K562 (cell line): ENCODE results near the gene ZW10. TPM values are rescaled to one million over a fixed set of nuclear protein-coding genes. Genes with fewer than 3 reads are reported as not detected.

Source experiments
- CREM ChIP-seq: IDR thresholded peaks from 2 replicates; pipeline ENCODE4 v1.6.1; 2014; ENCODE audit warnings: antibody characterized with exemption, low read depth
- CXXC5 ChIP-seq: fragments of 250-450 bp; sonication (Bioruptor Pico); IDR thresholded peaks from 2 replicates; pipeline ENCODE4 v1.8.0; 2022; ENCODE audit warnings: inconsistent platforms, mild to moderate bottlenecking, moderate library complexity
- MLX ChIP-seq, 2 experiments: fragments of 450-650 bp in 1 of 2; sonication (generic) in 1 of 2; formaldehyde crosslinking; conservative IDR thresholded peaks; 2 replicates each; pipeline versions ENCODE4 v1.4.0 to v1.8.1; 2020 to 2022; ENCODE audit warnings: mild to moderate bottlenecking in 1 of 2, missing genetic modification reagents in 1 of 2
- NR0B1 ChIP-seq: fragments of 450-650 bp; IDR thresholded peaks from one replicate; pipeline ENCODE4 v1.6.1; 2018; ENCODE audit warnings: mild to moderate bottlenecking, moderate library complexity; ENCODE audit not compliant: partially characterized antibody
- POLR3A ChIP-seq: IDR thresholded peaks from 2 replicates; pipeline ENCODE4 v1.6.1; 2011; ENCODE audit warnings: borderline replicate concordance, mild to moderate bottlenecking, moderate library complexity; ENCODE audit not compliant: insufficient read length, insufficient read depth; ENCODE audit errors: extremely low read depth
- REST ChIP-seq, 2 experiments: fragments of 450-650 bp; formaldehyde crosslinking in 1 of 2; IDR thresholded peaks; 2 replicates each; pipeline versions ENCODE4 v1.4.0 to v1.6.1; 2014 to 2020; ENCODE audit warnings: mild to moderate bottlenecking in 2 of 2, borderline replicate concordance in 1 of 2, low read depth in 1 of 2
- SRSF1 ChIP-seq: fragments of 200-400 bp; formaldehyde crosslinking; IDR thresholded peaks from 2 replicates; pipeline ENCODE4 v1.6.1; 2017; ENCODE audit warnings: mild to moderate bottlenecking, low read depth, low read length, moderate library complexity
- SUPT5H ChIP-seq: fragments of 450-650 bp; IDR thresholded peaks from 2 replicates; pipeline ENCODE4 v1.6.1; 2016
- TBP ChIP-seq: optimal IDR thresholded peaks from 2 replicates; pipeline ENCODE3; 2011; ENCODE audit warnings: low read depth, low read length, improper control_type of control experiment
- ZBTB2 ChIP-seq: fragments of 450-650 bp; IDR thresholded peaks from 2 replicates; pipeline ENCODE4 v1.6.1; 2016; ENCODE audit warnings: antibody characterized with exemption
- ZEB2 ChIP-seq: fragments of 450-650 bp; IDR thresholded peaks from 2 replicates; pipeline ENCODE4 v1.6.1; 2016
- ZNF184 ChIP-seq: sonication (generic); formaldehyde crosslinking; IDR thresholded peaks from 2 replicates; pipeline ENCODE4 v1.5.0; 2020; ENCODE audit warnings: missing genetic modification reagents
- ZNF239 ChIP-seq: fragments of 250-450 bp; sonication (Bioruptor Pico); IDR thresholded peaks from 2 replicates; pipeline ENCODE4 v1.4.0; 2020; ENCODE audit warnings: mild to moderate bottlenecking
- ZNF444 ChIP-seq: fragments of 250-450 bp; sonication (Bioruptor Pico); IDR thresholded peaks from 2 replicates; pipeline ENCODE4 v1.4.0; 2020; ENCODE audit warnings: mild to moderate bottlenecking, moderate library complexity
- polyA plus RNA-seq, 8 experiments: library from polyadenylated mRNA; depleted of rRNA in 4 of 8; stranded (reverse) in 5 of 8; unstranded in 3 of 8; fragments of >200 nt; fragmentation: Nextera tagmentation in 2 of 8; fragmentation: Illumina TruSeq in 1 of 8; extraction: Ambion mirVana in 2 of 8; extraction: Trizol in 1 of 8; gene quantifications; 2 replicates each; pipeline versions ENCODE4 v1.2.1 to v1.2.3, GENCODE V29; 2011 to 2014; ENCODE audit warnings: inconsistent platforms in 1 of 8, missing spikeins in 1 of 8
- total RNA-seq, 7 experiments: library from RNA; depleted of rRNA in 6 of 7; stranded (reverse); fragments of >200 nt in 6 of 7; fragmentation: Illumina TruSeq in 2 of 7; extraction: Trizol in 2 of 7; gene quantifications; 2 replicates each; pipeline versions ENCODE4 v1.2.1 to v1.2.3, GENCODE V29; 2011 to 2021; ENCODE audit warnings: low replicate concordance in 1 of 7

ZW10 gene
- total and polyA plus RNA-seq, 9 of the 15 experiments (the other 6 are each of a cell fraction or from before 2014, with no cell fraction given) = 9.4 to 37.7 (median 25.0) TPM

GRCh38 chr11:113690619-113691569 lies 82.6 kb downstream of the ZW10 start (continued):
- TF ChIP-seq REST (IDR thresholded peaks at IDR 0.05; ENCODE audit: borderline replicate concordance) (peak; percentile 69; the same call in 1 of the 2 replicates), REST (CRISPR knock-in tag; IDR thresholded peaks at IDR 0.05; ENCODE audit: low read depth) (peak; percentile 6; the same call in 1 of the 2 replicates), ZNF239 (CRISPR knock-in tag) (no peak), ZNF444 (no peak), SUPT5H (peak; percentile 56; the same call in 1 of the 2 replicates), SRSF1 (no peak), ZEB2 (no peak; the same call in 1 of the 2 replicates), ZBTB2 (peak; percentile 62; the same call in 1 of the 2 replicates), TBP (peak; percentile 53), CREM (peak; percentile 46; the same call in 1 of the 2 replicates), MLX (CRISPR knock-in tag; conservative IDR thresholded peaks at IDR 0.05) (no peak), CXXC5 (CRISPR knock-in tag) (peak; percentile 64), NR0B1 (no peak), POLR3A (no peak), ZNF184 (CRISPR knock-in tag) (no peak)
